ENCODE data around the gene MRPL54.

DNA sequence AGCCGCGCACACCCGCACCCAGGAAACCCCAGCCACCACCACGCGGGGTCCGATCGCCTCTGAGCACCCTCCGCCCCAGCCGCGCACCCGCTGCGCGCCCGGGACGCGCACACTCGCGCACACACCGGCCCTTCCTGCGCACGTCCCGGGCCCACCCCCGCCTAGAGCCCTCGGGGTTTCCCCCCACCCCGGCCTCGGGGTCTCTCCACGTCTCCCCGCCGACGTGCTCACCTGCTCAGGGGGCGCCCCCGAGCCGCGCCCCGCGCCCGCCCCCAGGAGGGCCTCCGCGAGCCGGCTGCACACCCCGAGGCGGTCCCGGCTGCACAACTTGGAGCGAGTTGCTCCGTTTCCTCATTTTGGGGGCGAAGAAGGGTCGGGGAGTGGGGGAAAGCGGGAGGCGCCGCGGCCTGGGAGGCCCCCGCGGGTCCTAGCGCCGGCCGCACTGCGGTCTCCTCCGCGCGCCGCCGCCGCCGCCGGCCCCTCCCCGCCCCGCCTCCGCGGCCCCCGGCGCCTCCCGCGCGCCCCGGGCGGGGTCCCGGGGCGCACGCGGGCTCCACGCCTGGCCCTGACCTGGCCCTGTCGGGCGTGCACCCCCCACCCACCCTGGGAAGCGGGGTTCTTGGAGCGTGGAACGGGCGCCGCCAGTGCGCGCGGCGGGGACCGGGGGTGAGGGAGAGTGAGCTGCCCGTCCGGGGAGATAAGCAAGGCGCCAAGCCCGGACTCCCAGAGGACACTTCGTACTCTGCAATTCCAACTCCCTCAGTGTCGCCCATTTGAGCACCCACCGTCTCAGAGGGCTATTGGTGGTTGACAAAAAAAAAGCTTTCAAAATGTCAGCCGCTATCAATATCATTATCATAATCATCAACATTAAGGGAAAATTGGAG lies 23.7 kb downstream of the MRPL54 start, which contains the start of gene MATK:
- TF ChIP-seq EZH2phosphoT487 (IDR thresholded peaks at IDR 0.05; ENCODE audit: insufficient read depth, low read depth) (no peak), EZH2 (IDR thresholded peaks at IDR 0.05; ENCODE audit: insufficient read depth, poor library complexity, severe bottlenecking) (no peak)
